H9 (cell line): ENCODE measurements around the gene AP3D1. TPM values are rescaled to one million over a fixed set of nuclear protein-coding genes. Genes with fewer than 3 reads are reported as not detected.

Source experiments
- DNase-seq: peaks from one replicate; pipeline ENCODE4 v3.0.0-alpha.2; 2017
- H2AFZ ChIP-seq: one replicate; pipeline ENCODE4 v1.6.1; 2013; ENCODE audit warnings: mild to moderate bottlenecking, low read length, control low read depth, moderate library complexity
- H2AK5ac ChIP-seq: 2 replicates; pipeline ENCODE4 v1.6.1; 2013; ENCODE audit warnings: low read length, control low read depth, mixed read lengths; ENCODE audit not compliant: insufficient read length
- H2BK120ac ChIP-seq: one replicate; pipeline ENCODE4 v1.6.1; 2013; ENCODE audit warnings: low read depth, mild to moderate bottlenecking, low read length, control low read depth, inconsistent platforms; ENCODE audit not compliant: poor library complexity, severe bottlenecking
- H2BK12ac ChIP-seq: 2 replicates; pipeline ENCODE4 v1.6.1; 2013; ENCODE audit warnings: low read length, control low read depth, mixed read lengths, low read depth; ENCODE audit not compliant: insufficient read length
- H2BK15ac ChIP-seq: 2 replicates; pipeline ENCODE4 v1.6.1; 2013; ENCODE audit warnings: low read depth, low read length, control low read depth
- H2BK20ac ChIP-seq: one replicate; pipeline ENCODE4 v1.6.1; 2013; ENCODE audit warnings: low read depth, mild to moderate bottlenecking, low read length, control low read depth, inconsistent platforms; ENCODE audit not compliant: poor library complexity, severe bottlenecking
- H2BK5ac ChIP-seq: 2 replicates; pipeline ENCODE4 v1.6.1; 2013; ENCODE audit warnings: low read length, control low read depth, mixed read lengths; ENCODE audit not compliant: insufficient read length
- H3K14ac ChIP-seq: 2 replicates; pipeline ENCODE4 v1.6.1; 2013; ENCODE audit warnings: low read length, control low read depth; ENCODE audit not compliant: insufficient read depth
- H3K18ac ChIP-seq: 2 replicates; pipeline ENCODE4 v1.6.1; 2013; ENCODE audit warnings: low read depth, mild to moderate bottlenecking, mixed read lengths, low read length, control low read depth; ENCODE audit not compliant: insufficient read length
- H3K23ac ChIP-seq: 2 replicates; pipeline ENCODE4 v1.6.1; 2013; ENCODE audit warnings: low read length, control low read depth, mixed read lengths, low read depth; ENCODE audit not compliant: insufficient read length
- H3K23me2 ChIP-seq: 2 replicates; pipeline ENCODE4 v1.6.1; 2013; ENCODE audit warnings: low read depth, mild to moderate bottlenecking, mixed read lengths, low read length, control low read depth; ENCODE audit not compliant: insufficient read length, poor library complexity, severe bottlenecking
- H3K27ac ChIP-seq: 2 replicates; pipeline ENCODE4 v1.5.1; 2013; ENCODE audit warnings: low read length, control low read depth, mixed read lengths, low read depth; ENCODE audit not compliant: insufficient read length
- H3K27me3 ChIP-seq: 2 replicates; pipeline ENCODE4 v1.6.1; 2013; ENCODE audit warnings: low read length, control low read depth, inconsistent platforms; ENCODE audit not compliant: insufficient read depth
- H3K4ac ChIP-seq: 2 replicates; pipeline ENCODE4 v1.6.1; 2013; ENCODE audit warnings: low read depth, mild to moderate bottlenecking, control low read depth, inconsistent platforms, low read length, moderate library complexity
- H3K4me1 ChIP-seq: 2 replicates; pipeline ENCODE4 v1.6.1; 2013; ENCODE audit warnings: low read length, control low read depth, inconsistent platforms; ENCODE audit not compliant: insufficient read depth
- H3K4me2 ChIP-seq: 2 replicates; pipeline ENCODE4 v1.6.1; 2013; ENCODE audit warnings: low read length, control low read depth, mixed read lengths; ENCODE audit not compliant: insufficient read length, insufficient read depth
- H3K56ac ChIP-seq: 2 replicates; pipeline ENCODE4 v1.6.1; 2013; ENCODE audit warnings: low read depth, mild to moderate bottlenecking, mixed read lengths, low read length, control low read depth; ENCODE audit not compliant: insufficient read length
- H3K79me1 ChIP-seq: 2 replicates; pipeline ENCODE4 v1.6.1; 2013; ENCODE audit warnings: low read depth, mild to moderate bottlenecking, moderate library complexity, low read length, control low read depth, inconsistent platforms; ENCODE audit not compliant: insufficient read depth, poor library complexity, severe bottlenecking
- H3K79me2 ChIP-seq: 2 replicates; pipeline ENCODE4 v1.6.1; 2013; ENCODE audit warnings: low read length, control low read depth, inconsistent platforms; ENCODE audit not compliant: insufficient read depth
- H3K9ac ChIP-seq: 2 replicates; pipeline ENCODE4 v1.6.1; 2013; ENCODE audit warnings: low read length, control low read depth, mixed read lengths; ENCODE audit not compliant: insufficient read length; ENCODE audit errors: extremely low read depth
- H3K9me3 ChIP-seq: one replicate; pipeline ENCODE4 v1.6.1; 2013; ENCODE audit warnings: low read depth, low read length, inconsistent platforms; ENCODE audit not compliant: control insufficient read depth
- H3T11ph ChIP-seq: one replicate; pipeline ENCODE4 v1.6.1; 2013; ENCODE audit warnings: mild to moderate bottlenecking, low read length, control low read depth, inconsistent platforms
- H4K20me1 ChIP-seq: one replicate; pipeline ENCODE4 v1.6.1; 2013; ENCODE audit not compliant: control insufficient read depth, insufficient read length, insufficient read depth
- H4K5ac ChIP-seq: 2 replicates; pipeline ENCODE4 v1.6.1; 2013; ENCODE audit warnings: low read depth, mild to moderate bottlenecking, mixed read lengths, low read length, control low read depth; ENCODE audit not compliant: insufficient read length
- H4K8ac ChIP-seq: replicated peaks from 2 replicates; pipeline ENCODE4 v1.6.1; 2013; ENCODE audit warnings: low read length, control low read depth, mixed read lengths, low read depth; ENCODE audit not compliant: insufficient read length
- H4K91ac ChIP-seq: 2 replicates; pipeline ENCODE4 v1.6.1; 2013; ENCODE audit warnings: low read depth, mild to moderate bottlenecking, moderate library complexity, mixed read lengths, low read length, control low read depth; ENCODE audit not compliant: insufficient read length
- H3K27ac Mint-ChIP-seq, 3 experiments: 2 replicates in 2 of 3; 3 replicates in 1 of 3; pipeline ENCODE4 v1.8.0; 2020 to 2021; ENCODE audit warnings: mixed read lengths in 3 of 3, mild to moderate bottlenecking in 1 of 3, moderate library complexity in 1 of 3
- H3K27me3 Mint-ChIP-seq: 2 replicates; pipeline ENCODE4 v1.8.0; 2021; ENCODE audit warnings: low read depth, mild to moderate bottlenecking, moderate library complexity, mixed read lengths
- H3K36me3 Mint-ChIP-seq, 3 experiments: 2 replicates in 2 of 3; 3 replicates in 1 of 3; pipeline ENCODE4 v1.8.0; 2020 to 2021; ENCODE audit warnings: low read depth in 3 of 3, mixed read lengths in 3 of 3; ENCODE audit not compliant: insufficient read depth in 1 of 3
- H3K4me1 Mint-ChIP-seq, 2 experiments: 2 replicates each; pipeline ENCODE4 v1.8.0; 2020; ENCODE audit warnings: mixed read lengths in 2 of 2
- H3K4me3 Mint-ChIP-seq, 2 experiments: 2 replicates in 1 of 2; 3 replicates in 1 of 2; pipeline ENCODE4 v1.8.0; 2020 to 2021; ENCODE audit warnings: mild to moderate bottlenecking in 2 of 2, mixed read lengths in 2 of 2, moderate library complexity in 1 of 2
- H3K9me3 Mint-ChIP-seq, 2 experiments: 2 replicates in 1 of 2; 3 replicates in 1 of 2; pipeline ENCODE4 v1.8.0; 2020; ENCODE audit warnings: mild to moderate bottlenecking in 2 of 2, mixed read lengths in 2 of 2, moderate library complexity in 1 of 2
- WGBS: extraction: QIAGEN DNeasy Blood & Tissue Kit; methylation state at CpG from one replicate; pipeline ENCODE4 v1.1.7; 2013; ENCODE audit warnings: missing lambda C conversion rate, low lambda C conversion rate, mixed read lengths; ENCODE audit not compliant: insufficient read length; ENCODE audit errors: extremely low coverage; 5-methylcytosine and 5-hydroxymethylcytosine counted together
- total RNA-seq: library from RNA; stranded (reverse); gene quantifications from 2 replicates; pipeline ENCODE4 v1.2.1, GENCODE V29; 2021
- TF ChIP-seq, protein P1 (sequence below): fragments of 200-600 bp; sonication (generic); conservative IDR thresholded peaks from 3 replicates; pipeline ENCODE4 v1.8.0; 2021; ENCODE audit warnings: antibody characterized with exemption, mild to moderate bottlenecking

AP3D1 gene
- total RNA-seq, 1 experiment from 2014 or later: 142 TPM

- H2BK120ac ChIP-seq: no peak overlapping the region
- H3K9me3 ChIP-seq: no peaks in the 10 kb centered on the region
- peaks cover 10% of the 10 kb centered on the region for H3K23me2 ChIP-seq
- Mint-ChIP-seq H3K4me3 (peak overlapping the region in 1 of 2 experiments; percentile 13; a peak in 1 of 5 replicates), H3K27ac (peak overlapping the region in 2 of 3 experiments; percentile 51 to 80; a peak in 2 of 7 replicates), H3K9me3 (no peaks in the 10 kb centered on the region; a peak in 1 of 5 replicates), H3K4me1 (peaks cover 20 to 23% of the 10 kb centered on the region in 2 experiments), H3K27me3 (no peaks in the 10 kb centered on the region), H3K36me3 (no peaks in the 10 kb centered on the region)
- no peak overlapping the region for H2BK12ac ChIP-seq
- no peak overlapping the region for H3K4me2 ChIP-seq
- H3K4me1 ChIP-seq: no peaks in the 10 kb centered on the region
- no peak overlapping the region for H3K23ac ChIP-seq
- H3K9ac ChIP-seq: no peak overlapping the region
- no peak overlapping the region for H3K4ac ChIP-seq
- no peak overlapping the region for H2AK5ac ChIP-seq
- H3T11ph ChIP-seq: no peak overlapping the region
- TF ChIP-seq, protein P1, sequence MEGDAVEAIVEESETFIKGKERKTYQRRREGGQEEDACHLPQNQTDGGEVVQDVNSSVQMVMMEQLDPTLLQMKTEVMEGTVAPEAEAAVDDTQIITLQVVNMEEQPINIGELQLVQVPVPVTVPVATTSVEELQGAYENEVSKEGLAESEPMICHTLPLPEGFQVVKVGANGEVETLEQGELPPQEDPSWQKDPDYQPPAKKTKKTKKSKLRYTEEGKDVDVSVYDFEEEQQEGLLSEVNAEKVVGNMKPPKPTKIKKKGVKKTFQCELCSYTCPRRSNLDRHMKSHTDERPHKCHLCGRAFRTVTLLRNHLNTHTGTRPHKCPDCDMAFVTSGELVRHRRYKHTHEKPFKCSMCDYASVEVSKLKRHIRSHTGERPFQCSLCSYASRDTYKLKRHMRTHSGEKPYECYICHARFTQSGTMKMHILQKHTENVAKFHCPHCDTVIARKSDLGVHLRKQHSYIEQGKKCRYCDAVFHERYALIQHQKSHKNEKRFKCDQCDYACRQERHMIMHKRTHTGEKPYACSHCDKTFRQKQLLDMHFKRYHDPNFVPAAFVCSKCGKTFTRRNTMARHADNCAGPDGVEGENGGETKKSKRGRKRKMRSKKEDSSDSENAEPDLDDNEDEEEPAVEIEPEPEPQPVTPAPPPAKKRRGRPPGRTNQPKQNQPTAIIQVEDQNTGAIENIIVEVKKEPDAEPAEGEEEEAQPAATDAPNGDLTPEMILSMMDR: no peak
- no CpG with 5 or more reads among the region's 8 CpGs for WGBS
- no peak overlapping the region for H3K18ac ChIP-seq
- no peaks in the 10 kb centered on the region for H3K27me3 ChIP-seq
- no peak overlapping the region for H4K8ac ChIP-seq
- no peaks in the 10 kb centered on the region for H4K20me1 ChIP-seq
- H3K56ac ChIP-seq: no peak overlapping the region
- DNase-seq: no peak
- H2BK5ac ChIP-seq: no peak overlapping the region
- H2AFZ ChIP-seq: no peak overlapping the region
- no peak overlapping the region for H4K5ac ChIP-seq
- H4K91ac ChIP-seq: no peak overlapping the region
- H3K14ac ChIP-seq: no peak overlapping the region
- H3K27ac ChIP-seq: no peak overlapping the region
- no peaks in the 10 kb centered on the region for H3K79me2 ChIP-seq
- no peaks in the 10 kb centered on the region for H3K79me1 ChIP-seq
- no peak overlapping the region for H2BK20ac ChIP-seq
- no peak overlapping the region for H2BK15ac ChIP-seq
Measured at GRCh38 chr19:2063824-2064223, 87.5 kb downstream of the AP3D1 start.
